Fibroblast of lung (primary cell): ENCODE data around the gene OR51A4.

ENCODE experiments used
- CTCF ChIP-seq, 2 donors: IDR thresholded peaks in 1 of 2; conservative IDR thresholded peaks in 1 of 2; 1 replicate in 1 of 2; 2 replicates in 1 of 2; pipeline ENCODE4 v1.5.1; 2011 to 2012; ENCODE audit warnings: low read length in 2 of 2, control low read depth in 1 of 2, inconsistent platforms in 1 of 2, low read depth in 1 of 2, mild to moderate bottlenecking in 1 of 2
- EZH2 ChIP-seq: IDR thresholded peaks from 2 replicates; pipeline ENCODE4 v1.5.1; 2012; ENCODE audit warnings: low read length, control low read depth, mild to moderate bottlenecking; ENCODE audit errors: missing control alignments

- no peak for TF ChIP-seq CTCF (conservative IDR thresholded peaks at IDR 0.05 in 1 of 2, IDR thresholded peaks at IDR 0.05 in 1 of 2; ENCODE audit: low read depth in 1 of 2, low read length in 2 of 2)
- TF ChIP-seq EZH2 = no peak
Measured at GRCh38 chr11:4926608-4927007, 20.8 kb downstream of the OR51A4 start.
